Loucy (cell line): ENCODE results near the gene CLSTN2.

Source experiments
- H2AFZ ChIP-seq: fragments of 200-600 bp; sonication (generic); 2 replicates; pipeline ENCODE4 v1.6.0; 2016; ENCODE audit warnings: antibody characterized with exemption, mild to moderate bottlenecking, low read length, moderate library complexity
- H3F3A ChIP-seq: fragments of 200-600 bp; 2 replicates; pipeline ENCODE4 v1.6.0; 2016; ENCODE audit warnings: antibody characterized with exemption, low read depth, mild to moderate bottlenecking
- H3K27me3 ChIP-seq: fragments of 200-600 bp; sonication (generic); 2 replicates; pipeline ENCODE4 v1.6.1; 2014; ENCODE audit warnings: low read length, mild to moderate bottlenecking; ENCODE audit not compliant: insufficient read depth, poor library complexity, severe bottlenecking
- H3K36me3 ChIP-seq: fragments of 200-600 bp; sonication (generic); 2 replicates; pipeline ENCODE4 v1.6.1; 2016; ENCODE audit warnings: low read length; ENCODE audit not compliant: insufficient read depth
- H3K4me1 ChIP-seq: fragments of 200-600 bp; sonication (generic); 2 replicates; pipeline ENCODE4 v1.5.1; 2014; ENCODE audit warnings: low read length, mild to moderate bottlenecking; ENCODE audit not compliant: insufficient read depth, poor library complexity, severe bottlenecking
- H3K4me2 ChIP-seq: fragments of 200-600 bp; sonication (generic); 2 replicates; pipeline ENCODE4 v1.6.0; 2014; ENCODE audit warnings: antibody characterized with exemption, low read length, low read depth, mild to moderate bottlenecking; ENCODE audit not compliant: poor library complexity, severe bottlenecking
- H3K4me3 ChIP-seq: fragments of 200-600 bp; sonication (generic); 2 replicates; pipeline ENCODE4 v1.5.1; 2014; ENCODE audit warnings: low read length, mild to moderate bottlenecking, mixed read lengths; ENCODE audit not compliant: poor library complexity, severe bottlenecking
- H3K79me2 ChIP-seq: fragments of 200-600 bp; sonication (generic); 2 replicates; pipeline ENCODE4 v1.6.1; 2014; ENCODE audit warnings: low read length; ENCODE audit not compliant: insufficient read depth
- H3K9ac ChIP-seq: fragments of 200-600 bp; sonication (generic); 2 replicates; pipeline ENCODE4 v1.6.0; 2014; ENCODE audit warnings: mild to moderate bottlenecking, low read depth, low read length, moderate library complexity; ENCODE audit not compliant: poor library complexity, severe bottlenecking
- H3K9me2 ChIP-seq: fragments of 200-600 bp; sonication (generic); replicated peaks from 2 replicates; pipeline ENCODE4 v1.6.1; 2016; ENCODE audit warnings: low read depth, low read length, mixed read lengths
- H3K9me3 ChIP-seq: fragments of 200-600 bp; sonication (generic); 2 replicates; pipeline ENCODE4 v1.6.1; 2014; ENCODE audit warnings: mild to moderate bottlenecking, antibody characterized with exemption, low read length, low read depth; ENCODE audit not compliant: insufficient read depth
- H4K20me1 ChIP-seq: fragments of 200-600 bp; sonication (generic); 2 replicates; pipeline ENCODE4 v1.6.0; 2014; ENCODE audit warnings: antibody characterized with exemption, low read length, mild to moderate bottlenecking; ENCODE audit not compliant: insufficient read depth, poor library complexity, severe bottlenecking
- EZH2phosphoT487 ChIP-seq: fragments of 200-600 bp; IDR thresholded peaks from 2 replicates; pipeline ENCODE4 v1.6.1; 2018; ENCODE audit warnings: antibody characterized with exemption, mild to moderate bottlenecking, moderate library complexity, borderline replicate concordance
- TF ChIP-seq, protein P1 (sequence below): fragments of 200-600 bp; sonication (generic); conservative IDR thresholded peaks from 2 replicates; pipeline ENCODE4 v1.5.1; 2014; ENCODE audit warnings: mild to moderate bottlenecking, antibody characterized with exemption, low read length

Gene CLSTN2

DNA sequence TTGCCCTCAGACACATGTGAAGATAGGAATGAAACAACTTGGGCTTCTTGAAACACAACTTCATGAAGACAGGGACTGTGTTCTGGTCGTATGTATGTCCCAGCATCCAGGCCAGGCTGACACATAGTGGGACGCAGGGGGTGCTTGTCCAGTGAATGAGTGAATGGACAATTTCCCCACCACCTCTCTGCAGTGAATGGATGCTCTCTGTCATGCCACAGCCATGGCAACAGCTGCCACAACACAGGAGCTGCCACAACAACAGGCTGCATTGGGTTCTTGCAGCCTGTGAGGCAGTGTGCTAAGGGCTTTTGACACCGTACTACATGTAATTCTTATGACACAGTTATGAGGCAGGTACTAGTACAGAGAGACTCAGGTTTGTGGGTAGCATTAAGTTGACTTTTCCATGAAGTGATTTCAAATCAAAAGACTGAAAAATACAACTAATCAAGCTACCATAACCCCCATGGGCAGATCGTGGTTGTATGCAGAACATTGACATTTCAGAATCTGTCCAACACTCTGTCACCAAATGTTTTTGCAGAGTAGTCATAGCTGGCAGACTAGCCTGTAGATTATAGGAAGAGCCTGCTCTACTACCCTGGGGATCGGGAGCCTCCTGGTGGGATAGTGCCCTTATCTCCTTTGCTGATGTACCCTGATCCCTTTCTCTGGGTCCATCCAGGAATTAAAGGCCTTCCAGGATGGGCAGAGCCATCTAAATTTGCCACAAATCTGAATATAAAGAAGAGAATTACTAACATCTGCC, 40.8 kb downstream of the CLSTN2 start:
- H3K4me1 ChIP-seq, result no peaks in the 10 kb centered on the region
- H2AFZ ChIP-seq, result no peak overlapping the region
- no peak for TF ChIP-seq EZH2phosphoT487
- TF ChIP-seq, protein P1, sequence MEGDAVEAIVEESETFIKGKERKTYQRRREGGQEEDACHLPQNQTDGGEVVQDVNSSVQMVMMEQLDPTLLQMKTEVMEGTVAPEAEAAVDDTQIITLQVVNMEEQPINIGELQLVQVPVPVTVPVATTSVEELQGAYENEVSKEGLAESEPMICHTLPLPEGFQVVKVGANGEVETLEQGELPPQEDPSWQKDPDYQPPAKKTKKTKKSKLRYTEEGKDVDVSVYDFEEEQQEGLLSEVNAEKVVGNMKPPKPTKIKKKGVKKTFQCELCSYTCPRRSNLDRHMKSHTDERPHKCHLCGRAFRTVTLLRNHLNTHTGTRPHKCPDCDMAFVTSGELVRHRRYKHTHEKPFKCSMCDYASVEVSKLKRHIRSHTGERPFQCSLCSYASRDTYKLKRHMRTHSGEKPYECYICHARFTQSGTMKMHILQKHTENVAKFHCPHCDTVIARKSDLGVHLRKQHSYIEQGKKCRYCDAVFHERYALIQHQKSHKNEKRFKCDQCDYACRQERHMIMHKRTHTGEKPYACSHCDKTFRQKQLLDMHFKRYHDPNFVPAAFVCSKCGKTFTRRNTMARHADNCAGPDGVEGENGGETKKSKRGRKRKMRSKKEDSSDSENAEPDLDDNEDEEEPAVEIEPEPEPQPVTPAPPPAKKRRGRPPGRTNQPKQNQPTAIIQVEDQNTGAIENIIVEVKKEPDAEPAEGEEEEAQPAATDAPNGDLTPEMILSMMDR, result no peak
- no peaks in the 10 kb centered on the region for H4K20me1 ChIP-seq
- H3K36me3 ChIP-seq, result no peaks in the 10 kb centered on the region
- H3K4me2 ChIP-seq, result no peak overlapping the region
- no peak overlapping the region for H3K4me3 ChIP-seq
- H3K9ac ChIP-seq, result no peak overlapping the region
- H3K27me3 ChIP-seq, result no peaks in the 10 kb centered on the region
- H3K9me3 ChIP-seq, result no peaks in the 10 kb centered on the region
- no peaks in the 10 kb centered on the region for H3K9me2 ChIP-seq
- no peaks in the 10 kb centered on the region for H3K79me2 ChIP-seq
- no peaks in the 10 kb centered on the region for H3F3A ChIP-seq

DNA sequence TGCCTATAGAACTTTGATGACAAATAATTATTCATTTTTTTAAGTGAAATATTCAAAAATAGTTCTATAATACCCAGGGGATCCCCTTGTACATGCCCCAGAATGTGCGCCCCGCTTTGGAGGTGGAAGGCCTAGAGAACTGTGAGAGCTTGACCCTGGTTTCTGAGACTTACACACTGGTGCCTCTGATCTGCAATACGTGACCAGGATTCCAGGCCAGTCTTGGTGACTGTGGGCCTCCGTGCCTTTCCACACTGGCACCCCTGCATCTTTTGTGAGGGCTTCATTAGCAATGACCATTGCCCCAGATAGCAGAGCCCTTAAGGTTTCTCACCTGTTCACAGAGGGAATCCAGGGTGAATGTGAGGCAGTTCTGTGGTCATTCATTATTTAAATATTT, 44.0 kb downstream of the CLSTN2 start:
- Histone ChIP-seq H3K9me2 (no peaks in the 10 kb centered on the region), H3K9me3 (no peaks in the 10 kb centered on the region), H3K4me1 (no peaks in the 10 kb centered on the region), H3K27me3 (no peaks in the 10 kb centered on the region), H3K9ac (no peak overlapping the region), H2AFZ (no peak overlapping the region), H3K36me3 (no peaks in the 10 kb centered on the region), H3F3A (no peaks in the 10 kb centered on the region), H3K4me2 (no peak overlapping the region), H3K4me3 (no peak overlapping the region), H4K20me1 (no peaks in the 10 kb centered on the region), H3K79me2 (no peaks in the 10 kb centered on the region)
- TF ChIP-seq, protein P1, result no peak
- no peak for TF ChIP-seq EZH2phosphoT487

DNA sequence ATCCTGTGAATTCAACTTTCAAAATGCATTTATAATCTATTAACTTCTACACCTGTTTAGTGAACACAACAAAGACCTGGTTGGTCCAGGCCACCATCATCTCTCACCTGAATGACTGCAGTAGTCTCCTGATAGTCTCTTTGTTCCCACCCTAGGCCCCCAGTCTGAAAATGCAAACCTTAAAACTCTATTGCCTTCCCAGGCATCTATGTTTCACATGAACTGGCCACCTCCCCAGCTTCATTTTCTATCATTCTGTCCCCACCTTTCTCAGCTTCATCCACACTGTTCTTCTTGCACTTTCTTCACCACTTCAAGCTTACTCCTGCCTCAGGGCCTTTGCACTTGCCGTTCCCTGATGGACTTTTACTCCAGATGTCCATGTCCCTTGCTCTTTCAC, 45.0 kb downstream of the CLSTN2 start:
- H3K27me3 ChIP-seq, result no peaks in the 10 kb centered on the region
- H3K9ac ChIP-seq, result no peak overlapping the region
- H3K36me3 ChIP-seq, result no peaks in the 10 kb centered on the region
- H3K9me3 ChIP-seq, result no peaks in the 10 kb centered on the region
- H3K79me2 ChIP-seq, result no peaks in the 10 kb centered on the region
- H3K9me2 ChIP-seq, result no peaks in the 10 kb centered on the region
- H3K4me2 ChIP-seq, result no peak overlapping the region
- no peak overlapping the region for H3K4me3 ChIP-seq
- no peaks in the 10 kb centered on the region for H4K20me1 ChIP-seq
- no peaks in the 10 kb centered on the region for H3K4me1 ChIP-seq
- no peak overlapping the region for H2AFZ ChIP-seq
- no peaks in the 10 kb centered on the region for H3F3A ChIP-seq
- TF ChIP-seq EZH2phosphoT487, result no peak
- TF ChIP-seq, protein P1, result no peak
